Measurements from ENCODE around the gene CDKAL1. TPM values are rescaled to one million over a fixed set of nuclear protein-coding genes. Genes with fewer than 3 reads are reported as not detected.

The CDKAL1 gene
- total and polyA plus RNA-seq, 2 donors (not counting 3 experiments of a cell fraction or from before 2014, with no cell fraction given), result 6.1 to 20.5 TPM

- FAIRE-seq (no peak), DNase-seq (ENCODE audit: low read depth, low spot score) (no peak)
- intact Hi-C loops (cut with micrococcal nuclease) (no loop called here), dilution Hi-C loops (cut with MboI; ENCODE audit: extremely low pct_ligation_motif_present, low sequenced_read_pairs) (no loop called here)
- H3K4me1 ChIP-seq (ENCODE audit: control insufficient read depth, extremely low read depth, insufficient read depth, low read length), result no peaks in the 10 kb centered on the region
- no peak overlapping the region for H3K27ac ChIP-seq (ENCODE audit: insufficient read depth, low read depth, low read length)
- no peak overlapping the region for H3K4me2 ChIP-seq (ENCODE audit: insufficient read depth, low read length)
- no peak overlapping the region for H2AFZ ChIP-seq (ENCODE audit: low read depth, low read length)
- no peaks in the 10 kb centered on the region for H3K9me1 ChIP-seq (replicated peaks; ENCODE audit: control insufficient read depth, extremely low read depth, insufficient read depth, low read length)
- no peaks in the 10 kb centered on the region for H4K20me1 ChIP-seq (replicated peaks; ENCODE audit: control insufficient read depth, extremely low read depth, insufficient read depth, low read length)
- no peaks in the 10 kb centered on the region for H3K36me3 ChIP-seq (ENCODE audit: control insufficient read depth in 2 of 2, extremely low read depth in 1 of 2, insufficient read depth in 2 of 2, low read length in 2 of 2)
- H3K9ac ChIP-seq (replicated peaks; ENCODE audit: extremely low read depth, insufficient read depth, low read length), result no peak overlapping the region
- H3K4me3 ChIP-seq (replicated peaks in 1 of 3; ENCODE audit: insufficient read depth in 1 of 3, low read depth in 1 of 3, low read length in 3 of 3), result no peak overlapping the region
- H3K9me3 ChIP-seq (replicated peaks; ENCODE audit: control insufficient read depth, insufficient read depth, low read length), result no peaks in the 10 kb centered on the region
- TF ChIP-seq FOS (IDR thresholded peaks at IDR 0.05; ENCODE audit: borderline replicate concordance, insufficient read depth, low read length) (no peak), POLR2A (IDR thresholded peaks at IDR 0.05; ENCODE audit: low read depth, low read length) (no peak), MYC (IDR thresholded peaks at IDR 0.05; ENCODE audit: low read depth, low read length) (no peak), MAX (IDR thresholded peaks at IDR 0.05; ENCODE audit: insufficient read depth, insufficient read length) (no peak), POLR2AphosphoS5 (IDR thresholded peaks at IDR 0.05; ENCODE audit: insufficient read depth, low read depth, low read length) (no peak), JUN (IDR thresholded peaks at IDR 0.05; ENCODE audit: borderline replicate concordance, insufficient read depth, insufficient read length, low read depth) (no peak), GATA2 (IDR thresholded peaks at IDR 0.05; ENCODE audit: insufficient read depth, insufficient read length, low read depth, low read length) (no peak), EZH2 (IDR thresholded peaks at IDR 0.05; ENCODE audit: borderline replicate concordance, low read depth, low read length, severe bottlenecking) (no peak), CTCF (IDR thresholded peaks at IDR 0.05; ENCODE audit: extremely low read depth in 1 of 2, insufficient read depth in 1 of 2, low read depth in 1 of 2, low read length in 2 of 2) (no peak)
- no peaks in the 10 kb centered on the region for H3K79me2 ChIP-seq (ENCODE audit: control insufficient read depth, insufficient read depth, low read length)
- H3K27me3 ChIP-seq (ENCODE audit: control insufficient read depth in 2 of 2, insufficient read depth in 2 of 2, low read length in 2 of 2), result no peaks in the 10 kb centered on the region
- no TSS peak for BruUV-seq (replicated peaks)
- POLR2A ChIA-PET, result no interaction called here
- CTCF ChIA-PET, result no interaction called here
Measured at GRCh38 chr6:20740727-20741126, 206.5 kb downstream of the CDKAL1 start.
